NCI-H2107 (cell line): Measurements from ENCODE around the gene UPK1B.
A peak's percentile ranks its signal among the peaks of the same experiment; 100 is the strongest.
"Not testable (repeated sequence)": the region's sequence is repeated elsewhere in the genome, so short reads cannot be mapped to it uniquely, and the experiment has no call there.

ENCODE experiments used
- DNase-seq: peaks from one replicate; lab custom pipeline; 2025; lab: John Stamatoyannopoulos, UW

UPK1B gene

GRCh38 chr3:119225121-119225520 is 51.7 kb downstream of the UPK1B start:
- DNase-seq, result no peak

- DNase-seq, result peak; percentile 41
These were observed 53.9 kb downstream of the UPK1B start for GRCh38 chr3:119227070-119227850.

- no peak for DNase-seq
These were observed 55.2 kb downstream of the UPK1B start for GRCh38 chr3:119228373-119229145.

- DNase-seq, result no peak
These were observed 55.8 kb downstream of the UPK1B start for GRCh38 chr3:119229190-119229589.

GRCh38 chr3:119230071-119230470 is 56.7 kb downstream of the UPK1B start:
- no peak for DNase-seq

- DNase-seq, result no peak
These were observed 57.3 kb downstream of the UPK1B start for GRCh38 chr3:119230745-119231144.

GRCh38 chr3:119234610-119235009 is 61.2 kb downstream of the UPK1B start:
- DNase-seq, result no peak

GRCh38 chr3:119235151-119235550 is 61.8 kb downstream of the UPK1B start:
- no peak for DNase-seq

- DNase-seq, result no peak
These were observed 63.4 kb downstream of the UPK1B start for GRCh38 chr3:119236756-119237155.

GRCh38 chr3:119237299-119237698 is 63.9 kb downstream of the UPK1B start:
- no peak for DNase-seq

GRCh38 chr3:119238363-119238762 is 65.0 kb downstream of the UPK1B start:
- no peak for DNase-seq

GRCh38 chr3:119239206-119239820 is 65.9 kb downstream of the UPK1B start:
- DNase-seq, result no peak

- no peak for DNase-seq
These were observed 66.7 kb downstream of the UPK1B start for GRCh38 chr3:119240101-119240590.

- DNase-seq, result peak; percentile 83
These were observed 67.4 kb downstream of the UPK1B start, which contains the start of gene B4GALT4 for GRCh38 chr3:119240591-119241434. Gene B4GALT4 (minus strand): TSS chr3:119240878. CDS start chr3:119230099, 10,779 bp downstream.

GRCh38 chr3:119242387-119243057 is 69.1 kb downstream of the UPK1B start:
- not testable (repeated sequence) for DNase-seq

GRCh38 chr3:119243058-119243529 is 69.7 kb downstream of the UPK1B start:
- not testable (repeated sequence) for DNase-seq

GRCh38 chr3:119243712-119244111 is 70.3 kb downstream of the UPK1B start:
- DNase-seq, result no peak

- DNase-seq, result no peak
These were observed 72.4 kb downstream of the UPK1B start for GRCh38 chr3:119245778-119246177.
